Kidney epithelial cell (primary cell): ENCODE results near the gene MFN1. TPM values are rescaled to one million over a fixed set of nuclear protein-coding genes. Genes with fewer than 3 reads are reported as not detected.

Source experiments
- DNase-seq: peaks from one replicate; pipeline ENCODE4 v3.0.0-alpha.2; 2010; ENCODE audit warnings: low read depth
- H3K27me3 ChIP-seq: 2 replicates; pipeline ENCODE4 v1.6.0; 2011; ENCODE audit warnings: low read length; ENCODE audit not compliant: control insufficient read depth, insufficient read depth
- H3K36me3 ChIP-seq: 2 replicates; pipeline ENCODE4 v1.5.1; 2011; ENCODE audit warnings: low read length; ENCODE audit not compliant: control insufficient read depth, insufficient read depth
- H3K4me3 ChIP-seq: 2 replicates; pipeline ENCODE4 v1.5.1; 2011; ENCODE audit warnings: low read depth, mild to moderate bottlenecking, control low read depth, low read length
- CTCF ChIP-seq: IDR thresholded peaks from 2 replicates; pipeline ENCODE4 v1.5.1; 2011; ENCODE audit warnings: mild to moderate bottlenecking, moderate library complexity, low read length, control low read depth, inconsistent platforms; ENCODE audit not compliant: insufficient read depth, poor library complexity, severe bottlenecking
- total RNA-seq: library from RNA; depleted of rRNA; stranded (reverse); fragments of >200 nt; gene quantifications from 2 replicates; pipeline ENCODE4 v1.2.3, GENCODE V29; 2015

The MFN1 gene
- total RNA-seq = 38.0 and 40.1 TPM in 2 replicates

DNA sequence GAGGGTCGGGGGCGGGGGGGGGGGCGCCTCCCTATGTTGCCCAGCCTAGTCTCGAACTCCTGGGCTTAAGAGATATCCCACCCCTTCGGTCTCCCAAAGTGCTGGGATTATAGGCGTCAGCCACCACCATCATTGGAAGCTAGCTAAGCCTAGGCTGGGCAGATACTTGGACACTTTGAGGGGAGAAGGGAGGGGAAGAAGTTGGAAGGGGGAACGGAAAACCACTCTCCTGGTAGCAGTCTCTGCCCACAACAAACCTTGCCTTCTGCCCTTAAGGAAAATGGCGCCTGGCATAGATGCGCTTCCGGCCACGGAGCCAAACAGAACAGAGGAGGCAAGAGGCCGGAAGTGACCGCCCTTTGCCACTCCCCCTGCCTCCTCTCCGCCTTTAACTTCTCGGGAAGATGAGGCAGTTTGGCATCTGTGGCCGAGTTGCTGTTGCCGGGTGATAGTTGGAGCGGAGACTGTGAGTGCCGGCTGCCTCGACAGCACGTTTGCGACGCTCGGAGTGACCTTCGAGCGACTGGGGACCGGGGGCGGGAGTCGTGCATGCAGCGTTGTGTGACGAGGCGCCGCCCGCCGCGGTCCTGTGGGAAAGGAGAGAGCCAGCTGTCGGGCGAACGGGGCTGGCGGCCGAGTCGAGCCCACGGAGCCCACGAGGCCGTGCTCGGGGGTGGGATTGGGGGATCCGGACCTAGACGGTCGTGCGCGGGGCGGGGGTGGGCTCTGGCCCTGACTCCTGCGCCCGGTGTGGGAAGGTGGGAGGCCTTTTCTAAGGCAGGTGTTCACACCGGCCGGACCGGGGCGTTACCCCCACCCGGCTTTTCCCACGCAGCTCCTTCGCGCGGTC lies at the start of gene MFN1:
MFN1 (plus strand) TSS at position 365 of the 850 bp plus-strand sequence. CDS start 1,143 bp downstream, outside the sequence.
- H3K4me3 ChIP-seq = peak within 1 kb of the TSS; percentile 76
- no peaks in the 10 kb centered on the region for H3K36me3 ChIP-seq
- DNase-seq = peak; percentile 87
- TF ChIP-seq CTCF = no peak
- H3K27me3 ChIP-seq = no peaks in the 10 kb centered on the region

GRCh38 chr3:179297971-179298725 lies 49.4 kb upstream of the MFN1 start:
- no peaks in the 10 kb centered on the region for H3K27me3 ChIP-seq
- H3K4me3 ChIP-seq = no peak overlapping the region
- TF ChIP-seq CTCF = no peak
- DNase-seq = no peak
- no peaks in the 10 kb centered on the region for H3K36me3 ChIP-seq

GRCh38 chr3:179299316-179299715 lies 48.2 kb upstream of the MFN1 start:
- DNase-seq = no peak
- Histone ChIP-seq H3K27me3 (no peaks in the 10 kb centered on the region), H3K36me3 (no peaks in the 10 kb centered on the region), H3K4me3 (no peak overlapping the region)
- TF ChIP-seq CTCF = no peak

- no peak for DNase-seq
- no peak overlapping the region for H3K4me3 ChIP-seq
- no peak for TF ChIP-seq CTCF
- H3K27me3 ChIP-seq = no peaks in the 10 kb centered on the region
- H3K36me3 ChIP-seq = no peaks in the 10 kb centered on the region
Observed at GRCh38 chr3:179299999-179300613, 47.4 kb upstream of the MFN1 start.

DNA sequence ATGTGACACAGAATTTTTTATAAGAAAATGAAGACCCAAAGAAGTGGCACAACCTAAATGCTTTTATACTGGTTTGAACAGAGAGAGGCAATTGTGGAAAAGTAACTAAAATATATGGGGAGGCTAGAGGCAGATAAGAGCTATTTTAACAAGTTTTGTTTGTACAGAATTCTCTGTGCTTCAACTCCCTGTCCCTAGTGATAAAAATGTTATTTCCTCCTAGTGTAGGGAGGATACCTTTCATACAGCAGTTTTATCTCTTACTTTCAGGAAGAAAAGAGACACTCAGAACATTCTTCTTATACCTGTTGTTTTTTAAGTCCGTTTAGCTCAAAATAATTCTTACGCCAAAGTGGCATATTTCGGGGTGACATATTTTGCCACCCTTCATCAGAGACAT lies 45.9 kb upstream of the MFN1 start:
- Histone ChIP-seq H3K27me3 (no peaks in the 10 kb centered on the region), H3K4me3 (no peak overlapping the region), H3K36me3 (no peaks in the 10 kb centered on the region)
- no peak for DNase-seq
- TF ChIP-seq CTCF = no peak
